Thyroid gland (tissue), 4 donors: ENCODE measurements around the gene AMDHD2.
"Not testable (repeated sequence)": the region's sequence is repeated elsewhere in the genome, so short reads cannot be mapped to it uniquely, and the experiment has no call there.

Experiments used
- POLR2A ChIP-seq, 2 donors: fragments of 450-650 bp; IDR thresholded peaks; one replicate each; pipeline ENCODE4 v1.6.1; 2017; ENCODE audit warnings: antibody characterized with exemption in 2 of 2, mild to moderate bottlenecking in 2 of 2, moderate library complexity in 1 of 2
- TF ChIP-seq, protein P1 (sequence below), 6 experiments: fragments of 200-600 bp in 3 of 6; fragments of 450-650 bp in 3 of 6; sonication (generic) in 3 of 6; IDR thresholded peaks; one replicate each; pipeline ENCODE4 v1.5.1; 2016 to 2019; ENCODE audit warnings: antibody characterized with exemption in 6 of 6, mild to moderate bottlenecking in 2 of 6, inconsistent platforms in 1 of 6, moderate library complexity in 1 of 6

DNA sequence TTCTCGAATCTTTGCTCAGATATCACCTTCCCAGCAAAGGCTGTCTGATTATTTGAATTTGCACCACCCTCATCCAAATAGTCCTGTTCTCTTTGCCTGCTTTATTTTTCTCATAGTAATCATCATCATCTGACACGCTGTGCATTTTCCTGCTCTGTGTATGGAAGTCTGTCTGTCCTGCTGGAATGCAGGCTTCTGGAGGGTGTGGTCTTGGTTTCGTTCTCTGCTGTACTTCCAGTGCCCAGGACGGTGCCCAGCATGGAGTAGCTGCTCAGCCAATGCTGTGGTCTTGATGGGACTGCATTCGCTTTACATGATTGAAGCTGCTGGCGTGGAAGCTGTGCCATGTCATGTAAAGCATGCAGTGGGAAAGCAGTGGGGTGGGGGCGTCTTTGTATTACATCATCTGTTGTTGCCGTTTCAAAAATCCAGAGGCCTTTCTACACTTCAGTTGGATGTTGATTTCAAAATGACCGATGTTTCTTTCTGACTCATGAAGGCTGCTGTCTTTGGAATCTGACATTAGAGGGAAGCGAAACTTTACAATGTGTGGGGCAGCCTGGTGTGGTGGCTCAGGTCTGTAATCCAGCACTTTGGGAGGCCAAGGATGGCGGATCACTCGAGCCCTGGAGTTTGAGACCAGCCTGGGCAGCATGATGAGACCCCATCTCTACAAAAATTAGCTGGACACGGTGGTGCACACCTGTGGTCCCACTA is 34.7 kb downstream of the AMDHD2 start:
- TF ChIP-seq, protein P1, sequence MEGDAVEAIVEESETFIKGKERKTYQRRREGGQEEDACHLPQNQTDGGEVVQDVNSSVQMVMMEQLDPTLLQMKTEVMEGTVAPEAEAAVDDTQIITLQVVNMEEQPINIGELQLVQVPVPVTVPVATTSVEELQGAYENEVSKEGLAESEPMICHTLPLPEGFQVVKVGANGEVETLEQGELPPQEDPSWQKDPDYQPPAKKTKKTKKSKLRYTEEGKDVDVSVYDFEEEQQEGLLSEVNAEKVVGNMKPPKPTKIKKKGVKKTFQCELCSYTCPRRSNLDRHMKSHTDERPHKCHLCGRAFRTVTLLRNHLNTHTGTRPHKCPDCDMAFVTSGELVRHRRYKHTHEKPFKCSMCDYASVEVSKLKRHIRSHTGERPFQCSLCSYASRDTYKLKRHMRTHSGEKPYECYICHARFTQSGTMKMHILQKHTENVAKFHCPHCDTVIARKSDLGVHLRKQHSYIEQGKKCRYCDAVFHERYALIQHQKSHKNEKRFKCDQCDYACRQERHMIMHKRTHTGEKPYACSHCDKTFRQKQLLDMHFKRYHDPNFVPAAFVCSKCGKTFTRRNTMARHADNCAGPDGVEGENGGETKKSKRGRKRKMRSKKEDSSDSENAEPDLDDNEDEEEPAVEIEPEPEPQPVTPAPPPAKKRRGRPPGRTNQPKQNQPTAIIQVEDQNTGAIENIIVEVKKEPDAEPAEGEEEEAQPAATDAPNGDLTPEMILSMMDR (IDR thresholded peaks at IDR 0.05) = not testable (repeated sequence)
- TF ChIP-seq POLR2A (IDR thresholded peaks at IDR 0.05) = not testable (repeated sequence)
